ENCODE data around the gene AKAP8L.

DNA sequence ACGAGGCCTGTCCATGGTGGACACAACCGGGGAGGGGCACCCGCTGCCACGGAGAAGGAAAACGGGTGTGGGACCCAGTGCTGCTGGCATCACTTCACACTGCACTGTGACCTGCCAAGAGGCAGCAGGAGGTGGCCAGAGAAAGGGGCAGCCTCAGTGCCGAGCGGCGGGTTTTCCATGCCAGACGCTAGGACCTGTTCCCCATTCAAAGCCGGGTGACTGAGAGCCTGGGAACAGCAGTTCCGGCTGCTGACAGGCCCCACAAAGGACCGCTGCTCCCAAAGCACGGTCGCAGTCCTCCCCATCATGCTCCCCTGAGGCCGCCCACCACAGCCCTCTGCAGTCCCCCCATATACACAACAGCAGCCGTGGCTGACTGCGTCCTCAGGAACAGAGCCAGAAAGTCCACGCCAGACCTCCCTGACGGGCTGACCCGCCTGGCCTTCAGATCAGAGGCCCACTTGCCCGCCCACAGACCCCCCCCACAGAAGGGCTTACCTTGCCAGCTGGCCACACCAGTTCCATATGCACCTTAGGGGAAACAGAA, 44.6 kb downstream of the AKAP8L start:
- TF ChIP-seq, protein P1, sequence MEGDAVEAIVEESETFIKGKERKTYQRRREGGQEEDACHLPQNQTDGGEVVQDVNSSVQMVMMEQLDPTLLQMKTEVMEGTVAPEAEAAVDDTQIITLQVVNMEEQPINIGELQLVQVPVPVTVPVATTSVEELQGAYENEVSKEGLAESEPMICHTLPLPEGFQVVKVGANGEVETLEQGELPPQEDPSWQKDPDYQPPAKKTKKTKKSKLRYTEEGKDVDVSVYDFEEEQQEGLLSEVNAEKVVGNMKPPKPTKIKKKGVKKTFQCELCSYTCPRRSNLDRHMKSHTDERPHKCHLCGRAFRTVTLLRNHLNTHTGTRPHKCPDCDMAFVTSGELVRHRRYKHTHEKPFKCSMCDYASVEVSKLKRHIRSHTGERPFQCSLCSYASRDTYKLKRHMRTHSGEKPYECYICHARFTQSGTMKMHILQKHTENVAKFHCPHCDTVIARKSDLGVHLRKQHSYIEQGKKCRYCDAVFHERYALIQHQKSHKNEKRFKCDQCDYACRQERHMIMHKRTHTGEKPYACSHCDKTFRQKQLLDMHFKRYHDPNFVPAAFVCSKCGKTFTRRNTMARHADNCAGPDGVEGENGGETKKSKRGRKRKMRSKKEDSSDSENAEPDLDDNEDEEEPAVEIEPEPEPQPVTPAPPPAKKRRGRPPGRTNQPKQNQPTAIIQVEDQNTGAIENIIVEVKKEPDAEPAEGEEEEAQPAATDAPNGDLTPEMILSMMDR (IDR thresholded peaks at IDR 0.05) = no peak
- no peak for TF ChIP-seq POLR2A (IDR thresholded peaks at IDR 0.05)
